ENCODE data around the gene CAPN13.

The CAPN13 gene

DNA sequence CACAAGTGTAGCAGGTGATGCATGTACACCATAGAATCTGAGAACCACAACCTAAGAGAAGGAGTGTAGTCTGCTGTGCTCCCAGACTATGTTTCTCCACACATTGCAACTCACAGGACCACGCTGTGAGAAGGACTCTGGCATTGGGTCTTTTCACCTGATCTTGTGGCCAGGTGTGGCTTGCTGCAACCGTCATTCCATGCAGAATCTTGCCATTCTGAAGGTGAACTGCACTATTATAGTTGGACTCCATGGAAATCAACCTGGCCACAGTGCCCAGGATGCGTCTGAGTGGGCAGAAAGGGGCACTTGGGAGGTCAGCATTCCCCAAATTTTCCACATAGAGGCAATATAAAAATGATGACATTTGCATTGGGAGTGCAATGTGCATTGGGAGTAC is 122.2 kb downstream of the CAPN13 start:
- H3K27me3 ChIP-seq (replicated peaks; ENCODE audit: insufficient read depth, low read length) = no peaks in the 10 kb centered on the region
- H2AFZ ChIP-seq (ENCODE audit: low read length) = no peak overlapping the region
- no peaks in the 10 kb centered on the region for H3K79me2 ChIP-seq (ENCODE audit: low read length)
- no peaks in the 10 kb centered on the region for H4K20me1 ChIP-seq (ENCODE audit: insufficient read depth, low read length)
- DNase-seq = no peak
- H3K36me3 ChIP-seq (replicated peaks; ENCODE audit: insufficient read depth, low read length) = no peaks in the 10 kb centered on the region
- no peaks in the 10 kb centered on the region for H3K9me2 ChIP-seq (replicated peaks; ENCODE audit: insufficient read depth, low read length)
- no peak overlapping the region for H3K9ac ChIP-seq (ENCODE audit: low read length)
- no peaks in the 10 kb centered on the region for H3K4me1 ChIP-seq (ENCODE audit: low read length)
- H3K27ac ChIP-seq (ENCODE audit: low read length) = no peak overlapping the region
- no peak for TF ChIP-seq EZH2 (optimal IDR thresholded peaks at IDR 0.05; ENCODE audit: low read depth, low read length)
- H3K4me2 ChIP-seq (ENCODE audit: low read depth, low read length) = no peak overlapping the region
- no peaks in the 10 kb centered on the region for H3F3A ChIP-seq (ENCODE audit: insufficient read depth, low read length)
- no peaks in the 10 kb centered on the region for H3K9me3 ChIP-seq (replicated peaks; ENCODE audit: insufficient read depth, low read length)
- no peak overlapping the region for H3K4me3 ChIP-seq (ENCODE audit: low read length)

DNA sequence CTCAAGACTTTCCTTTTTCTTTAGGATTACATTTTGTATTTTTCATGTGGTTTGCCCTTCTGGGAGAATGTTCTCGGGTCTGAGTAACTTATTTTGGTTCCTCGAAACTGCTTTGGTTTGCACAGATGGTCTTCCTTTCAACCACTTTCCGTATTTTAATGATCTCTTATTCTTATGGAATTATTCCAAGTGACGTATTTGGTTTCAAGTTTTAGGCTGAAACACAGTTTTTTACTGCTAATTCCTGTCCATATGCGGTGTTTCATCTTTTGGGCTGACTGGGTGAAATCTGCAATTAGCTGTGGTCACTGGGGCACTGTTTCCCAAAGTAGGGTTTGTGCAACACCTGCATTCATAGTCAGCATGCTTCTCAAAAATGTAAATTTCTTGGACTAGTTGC is 122.7 kb downstream of the CAPN13 start:
- Histone ChIP-seq H3K27me3 (replicated peaks; ENCODE audit: insufficient read depth, low read length) (no peaks in the 10 kb centered on the region), H4K20me1 (ENCODE audit: insufficient read depth, low read length) (no peaks in the 10 kb centered on the region), H3K9me2 (replicated peaks; ENCODE audit: insufficient read depth, low read length) (no peaks in the 10 kb centered on the region), H3K27ac (ENCODE audit: low read length) (no peak overlapping the region), H3K9me3 (replicated peaks; ENCODE audit: insufficient read depth, low read length) (no peaks in the 10 kb centered on the region), H3K4me1 (ENCODE audit: low read length) (no peaks in the 10 kb centered on the region), H3K4me3 (ENCODE audit: low read length) (no peak overlapping the region), H3F3A (ENCODE audit: insufficient read depth, low read length) (no peaks in the 10 kb centered on the region), H3K79me2 (ENCODE audit: low read length) (no peaks in the 10 kb centered on the region), H3K9ac (ENCODE audit: low read length) (no peak overlapping the region), H2AFZ (ENCODE audit: low read length) (no peak overlapping the region), H3K36me3 (replicated peaks; ENCODE audit: insufficient read depth, low read length) (no peaks in the 10 kb centered on the region), H3K4me2 (ENCODE audit: low read depth, low read length) (no peak overlapping the region)
- TF ChIP-seq EZH2 (optimal IDR thresholded peaks at IDR 0.05; ENCODE audit: low read depth, low read length) (no peak), EZH2phosphoT487 (IDR thresholded peaks at IDR 0.05; ENCODE audit: low read length) (no peak)
- TF ChIP-seq, protein P1, sequence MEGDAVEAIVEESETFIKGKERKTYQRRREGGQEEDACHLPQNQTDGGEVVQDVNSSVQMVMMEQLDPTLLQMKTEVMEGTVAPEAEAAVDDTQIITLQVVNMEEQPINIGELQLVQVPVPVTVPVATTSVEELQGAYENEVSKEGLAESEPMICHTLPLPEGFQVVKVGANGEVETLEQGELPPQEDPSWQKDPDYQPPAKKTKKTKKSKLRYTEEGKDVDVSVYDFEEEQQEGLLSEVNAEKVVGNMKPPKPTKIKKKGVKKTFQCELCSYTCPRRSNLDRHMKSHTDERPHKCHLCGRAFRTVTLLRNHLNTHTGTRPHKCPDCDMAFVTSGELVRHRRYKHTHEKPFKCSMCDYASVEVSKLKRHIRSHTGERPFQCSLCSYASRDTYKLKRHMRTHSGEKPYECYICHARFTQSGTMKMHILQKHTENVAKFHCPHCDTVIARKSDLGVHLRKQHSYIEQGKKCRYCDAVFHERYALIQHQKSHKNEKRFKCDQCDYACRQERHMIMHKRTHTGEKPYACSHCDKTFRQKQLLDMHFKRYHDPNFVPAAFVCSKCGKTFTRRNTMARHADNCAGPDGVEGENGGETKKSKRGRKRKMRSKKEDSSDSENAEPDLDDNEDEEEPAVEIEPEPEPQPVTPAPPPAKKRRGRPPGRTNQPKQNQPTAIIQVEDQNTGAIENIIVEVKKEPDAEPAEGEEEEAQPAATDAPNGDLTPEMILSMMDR (IDR thresholded peaks at IDR 0.05; ENCODE audit: low read length) = no peak
- no peak for DNase-seq

DNA sequence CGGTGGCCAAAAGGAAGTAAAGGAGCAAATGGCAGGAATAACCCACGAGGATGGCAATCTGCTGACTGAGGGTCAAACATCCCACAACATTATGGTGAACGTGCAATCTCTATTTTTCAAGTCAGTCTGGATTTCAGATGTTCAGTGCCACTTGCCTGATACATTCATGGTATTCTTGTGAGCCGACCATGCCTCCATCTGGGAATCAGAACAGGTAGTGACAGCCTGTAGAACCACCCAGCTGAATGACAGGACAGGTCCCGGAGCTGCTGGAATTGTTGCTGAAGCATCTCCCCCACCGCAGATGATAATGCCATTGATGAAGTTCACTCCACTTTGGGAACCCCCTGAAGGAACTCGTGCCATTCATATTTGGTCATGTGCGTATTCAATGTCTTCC is 123.2 kb downstream of the CAPN13 start:
- no peak overlapping the region for H3K27ac ChIP-seq (ENCODE audit: low read length)
- no peak overlapping the region for H3K4me2 ChIP-seq (ENCODE audit: low read depth, low read length)
- H2AFZ ChIP-seq (ENCODE audit: low read length) = no peak overlapping the region
- no peak overlapping the region for H3K9ac ChIP-seq (ENCODE audit: low read length)
- no peaks in the 10 kb centered on the region for H3K9me3 ChIP-seq (replicated peaks; ENCODE audit: insufficient read depth, low read length)
- no peaks in the 10 kb centered on the region for H3K9me2 ChIP-seq (replicated peaks; ENCODE audit: insufficient read depth, low read length)
- no peaks in the 10 kb centered on the region for H3K27me3 ChIP-seq (replicated peaks; ENCODE audit: insufficient read depth, low read length)
- H3K4me3 ChIP-seq (ENCODE audit: low read length) = no peak overlapping the region
- H3K79me2 ChIP-seq (ENCODE audit: low read length) = no peaks in the 10 kb centered on the region
- H3F3A ChIP-seq (ENCODE audit: insufficient read depth, low read length) = no peaks in the 10 kb centered on the region
- H4K20me1 ChIP-seq (ENCODE audit: insufficient read depth, low read length) = no peaks in the 10 kb centered on the region
- no peaks in the 10 kb centered on the region for H3K4me1 ChIP-seq (ENCODE audit: low read length)
- no peak for DNase-seq
- H3K36me3 ChIP-seq (replicated peaks; ENCODE audit: insufficient read depth, low read length) = no peaks in the 10 kb centered on the region
- TF ChIP-seq EZH2phosphoT487 (IDR thresholded peaks at IDR 0.05; ENCODE audit: low read length) = no peak
- TF ChIP-seq EZH2 (optimal IDR thresholded peaks at IDR 0.05; ENCODE audit: low read depth, low read length) = no peak
- TF ChIP-seq, protein P1 (IDR thresholded peaks at IDR 0.05; ENCODE audit: low read length) = no peak

DNA sequence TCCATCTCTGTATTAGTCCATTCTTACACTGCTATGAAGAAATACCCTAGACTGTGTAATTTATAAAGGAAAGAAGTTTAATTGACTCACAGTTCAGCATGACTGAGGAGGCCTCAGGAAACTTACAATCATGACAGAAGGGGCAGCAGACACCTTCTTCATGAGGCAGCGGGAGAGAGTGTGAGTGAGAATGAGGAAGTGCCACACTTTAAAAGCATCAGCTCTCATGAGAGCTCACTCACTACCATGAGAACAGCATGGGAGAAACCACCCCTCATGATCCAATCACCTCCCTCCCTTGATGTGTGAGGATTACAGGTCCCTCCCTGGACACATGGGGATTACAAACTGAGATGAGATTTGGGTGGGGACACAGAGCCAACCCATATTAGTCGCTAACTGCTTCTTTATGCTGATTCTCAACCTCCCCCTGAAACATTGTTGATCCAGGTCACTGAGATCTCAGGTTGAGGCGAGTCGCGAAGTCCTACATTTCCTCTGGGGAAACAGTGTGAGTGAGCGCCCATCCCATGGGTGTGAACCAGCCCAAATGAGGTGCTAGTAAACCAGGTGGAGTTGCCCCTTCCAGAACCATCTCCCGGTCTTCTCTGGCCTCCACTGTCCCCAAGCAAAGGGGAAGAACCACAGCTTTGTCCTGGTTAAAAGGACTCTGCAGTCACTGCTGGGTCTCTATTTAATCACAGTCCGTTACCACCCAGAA is 123.8 kb downstream of the CAPN13 start:
- no peaks in the 10 kb centered on the region for H3K27me3 ChIP-seq (replicated peaks; ENCODE audit: insufficient read depth, low read length)
- no peak overlapping the region for H3K4me2 ChIP-seq (ENCODE audit: low read depth, low read length)
- no peaks in the 10 kb centered on the region for H3K4me1 ChIP-seq (ENCODE audit: low read length)
- no peak overlapping the region for H2AFZ ChIP-seq (ENCODE audit: low read length)
- no peaks in the 10 kb centered on the region for H3F3A ChIP-seq (ENCODE audit: insufficient read depth, low read length)
- H3K4me3 ChIP-seq (ENCODE audit: low read length) = no peak overlapping the region
- H3K27ac ChIP-seq (ENCODE audit: low read length) = no peak overlapping the region
- H3K79me2 ChIP-seq (ENCODE audit: low read length) = no peaks in the 10 kb centered on the region
- H3K9ac ChIP-seq (ENCODE audit: low read length) = no peak overlapping the region
- H4K20me1 ChIP-seq (ENCODE audit: insufficient read depth, low read length) = no peaks in the 10 kb centered on the region
- H3K36me3 ChIP-seq (replicated peaks; ENCODE audit: insufficient read depth, low read length) = no peaks in the 10 kb centered on the region
- H3K9me3 ChIP-seq (replicated peaks; ENCODE audit: insufficient read depth, low read length) = no peaks in the 10 kb centered on the region
- DNase-seq = no peak
- H3K9me2 ChIP-seq (replicated peaks; ENCODE audit: insufficient read depth, low read length) = no peaks in the 10 kb centered on the region
- TF ChIP-seq EZH2 (optimal IDR thresholded peaks at IDR 0.05; ENCODE audit: low read depth, low read length) = no peak
- TF ChIP-seq EZH2phosphoT487 (IDR thresholded peaks at IDR 0.05; ENCODE audit: low read length) = no peak
- TF ChIP-seq, protein P1 (IDR thresholded peaks at IDR 0.05; ENCODE audit: low read length) = no peak
